K562 (cell line): ENCODE data around the gene MPHOSPH9. TPM values are rescaled to one million over a fixed set of nuclear protein-coding genes. Genes with fewer than 3 reads are reported as not detected.

Experiments
- ATAC-seq: fragments of 200-7000 bp; cut with Tn5 transposase; 3 replicates; pipeline ENCODE4 v1.9.1; 2020; ENCODE audit warnings: moderate library complexity
- BruUV-seq: library from RNA; stranded (reverse); fragments of 400-500 nt; replicated peaks from 2 replicates; lab custom pipeline; 2021; lab: Mats Ljungman, UMichigan
- CTCF ChIA-PET: fragments of 300-600 bp; formaldehyde crosslinking; extraction: SDS; loops from one replicate; lab custom pipeline; 2021; ENCODE audit warnings: low intra/inter-chr PET ratio; lab: Yijun Ruan, JAX
- POLR2A ChIA-PET: fragments of 300-600, 350-650 bp; sonication (Branson Sonifier 250); formaldehyde crosslinking; extraction: SDS; loops from one replicate; lab custom pipeline; 2021; ENCODE audit warnings: antibody characterized with exemption, inconsistent platforms; lab: Yijun Ruan, JAX
- DNase-seq, 4 experiments: peaks; one replicate each; pipeline versions ENCODE4 v3.0.0 to v3.0.0-alpha.2; 2011 to 2018; ENCODE audit warnings: low spot score in 3 of 4, mixed read lengths in 3 of 4; ENCODE audit errors: extremely low read depth in 1 of 4
- FAIRE-seq: peaks from 2 replicates; lab custom pipeline; 2011; peaks lifted over from hg19 to GRCh38; lab: Jason Lieb, UNC
- H2AFZ ChIP-seq: 2 replicates; pipeline ENCODE4 v1.6.0; 2011; ENCODE audit warnings: low read depth, low read length, control low read depth, inconsistent platforms
- H3K27ac ChIP-seq: fragments of 200-600 bp; 3 replicates; pipeline ENCODE4 v1.8.0; 2011; ENCODE audit warnings: low read depth, mild to moderate bottlenecking, control low read depth, inconsistent platforms, low read length, moderate library complexity, mixed read lengths; ENCODE audit errors: extremely low read depth
- H3K27me3 ChIP-seq, 2 experiments: fragments of 300-600 bp in 1 of 2; 2 replicates in 1 of 2; 3 replicates in 1 of 2; pipeline versions ENCODE4 v1.6.0 to v1.8.0; 2011; ENCODE audit warnings: inconsistent platforms in 2 of 2, low read length in 2 of 2, mild to moderate bottlenecking in 1 of 2, mixed read lengths in 1 of 2, moderate library complexity in 1 of 2; ENCODE audit not compliant: control insufficient read depth in 2 of 2, insufficient read depth in 2 of 2
- H3K36me3 ChIP-seq: fragments of 300-600 bp; 3 replicates; pipeline ENCODE4 v1.8.0; 2011; ENCODE audit warnings: mild to moderate bottlenecking, low read length, inconsistent platforms; ENCODE audit not compliant: control insufficient read depth, insufficient read depth
- H3K4me1 ChIP-seq, 2 experiments: fragments of 200-600 bp in 1 of 2; replicated peaks in 1 of 2; 2 replicates in 1 of 2; 3 replicates in 1 of 2; pipeline versions ENCODE4 v1.5.1 to v1.8.0; 2011; ENCODE audit warnings: inconsistent platforms in 2 of 2, low read length in 2 of 2, mild to moderate bottlenecking in 1 of 2, mixed read lengths in 1 of 2, moderate library complexity in 1 of 2; ENCODE audit not compliant: control insufficient read depth in 2 of 2, insufficient read depth in 2 of 2
- H3K4me2 ChIP-seq: 2 replicates; pipeline ENCODE4 v1.6.1; 2011; ENCODE audit warnings: low read length, control low read depth, inconsistent platforms, mixed read lengths; ENCODE audit not compliant: insufficient read depth
- H3K4me3 ChIP-seq: fragments of 200-600 bp; sonication (generic), shearing (Covaris generic); 2 replicates; pipeline ENCODE4 v1.5.1; 2016; ENCODE audit warnings: control low read depth, inconsistent platforms
- H3K79me2 ChIP-seq: fragments of 200-600 bp; 3 replicates; pipeline ENCODE4 v1.8.0; 2011; ENCODE audit warnings: low read length, inconsistent platforms; ENCODE audit not compliant: control insufficient read depth, insufficient read depth
- H3K9ac ChIP-seq, 2 experiments: 2 replicates each; pipeline versions ENCODE4 v1.6.0 to v1.6.1; 2011; ENCODE audit warnings: low read depth in 2 of 2, low read length in 2 of 2, control low read depth in 1 of 2, inconsistent platforms in 1 of 2, mild to moderate bottlenecking in 1 of 2, mixed read lengths in 1 of 2; ENCODE audit not compliant: insufficient read depth in 1 of 2
- H3K9me1 ChIP-seq: one replicate; pipeline ENCODE4 v1.6.0; 2011; ENCODE audit warnings: inconsistent platforms, mild to moderate bottlenecking, low read length, moderate library complexity; ENCODE audit not compliant: control insufficient read depth, insufficient read depth
- H3K9me3 ChIP-seq: replicated peaks from 2 replicates; pipeline ENCODE4 v1.5.1; 2011; ENCODE audit warnings: low read depth, low read length, inconsistent platforms; ENCODE audit not compliant: control insufficient read depth, insufficient read depth
- H4K20me1 ChIP-seq: replicated peaks from 2 replicates; pipeline ENCODE4 v1.6.1; 2011; ENCODE audit warnings: low read length, inconsistent platforms, mixed read lengths; ENCODE audit not compliant: control insufficient read depth, insufficient read depth
- CREBBP ChIP-seq: IDR thresholded peaks from one replicate; pipeline ENCODE4 v1.6.1; 2012; ENCODE audit warnings: low read depth, mild to moderate bottlenecking, control low read depth, inconsistent platforms, low read length
- HDAC3 ChIP-seq: fragments of 450-650 bp; IDR thresholded peaks from 2 replicates; pipeline ENCODE4 v1.6.1; 2018; ENCODE audit warnings: borderline replicate concordance, mild to moderate bottlenecking, moderate library complexity; ENCODE audit not compliant: partially characterized antibody
- LEF1 ChIP-seq: fragments of 450-650 bp; IDR thresholded peaks from 2 replicates; pipeline ENCODE4 v1.6.1; 2016; ENCODE audit warnings: mild to moderate bottlenecking
- PURB ChIP-seq: sonication (generic); formaldehyde crosslinking; IDR thresholded peaks from 2 replicates; pipeline ENCODE4 v1.9.0; 2021; ENCODE audit warnings: low read depth, mild to moderate bottlenecking, missing genetic modification reagents
- TCFL5 ChIP-seq: fragments of 250-450 bp; sonication (Bioruptor Pico); conservative IDR thresholded peaks from 2 replicates; pipeline ENCODE4 v1.6.1; 2021; ENCODE audit warnings: mild to moderate bottlenecking, moderate library complexity, matching md5 sums
- WGBS: fragments of 100-300 bp; shearing (Covaris generic); methylation state at CpG from one replicate; pipeline ENCODE4 v1.1.6; 2016; ENCODE audit warnings: low coverage, mixed read lengths; ENCODE audit not compliant: insufficient coverage; ENCODE audit errors: missing lambda C conversion rate; 5-methylcytosine and 5-hydroxymethylcytosine counted together
- in situ Hi-C: fragments of 300-500 bp; cut with MboI; formaldehyde crosslinking; loops from 4 replicates; pipeline ENCODE4 v1.15.0; 2018; ENCODE audit warnings: inconsistent platforms, mixed read lengths
- intact Hi-C: fragments of 100-400 bp; cut with micrococcal nuclease; formaldehyde crosslinking; loops from 2 replicates; pipeline ENCODE4 v1.14.2; 2022
- polyA plus RNA-seq, 8 experiments: library from polyadenylated mRNA; depleted of rRNA in 4 of 8; stranded (reverse) in 5 of 8; unstranded in 3 of 8; fragments of >200 nt; fragmentation: Nextera tagmentation in 2 of 8; fragmentation: Illumina TruSeq in 1 of 8; extraction: Ambion mirVana in 2 of 8; extraction: Trizol in 1 of 8; gene quantifications; 2 replicates each; pipeline versions ENCODE4 v1.2.1 to v1.2.3, GENCODE V29; 2011 to 2014; ENCODE audit warnings: inconsistent platforms in 1 of 8, missing spikeins in 1 of 8
- total RNA-seq, 7 experiments: library from RNA; depleted of rRNA in 6 of 7; stranded (reverse); fragments of >200 nt in 6 of 7; fragmentation: Illumina TruSeq in 2 of 7; extraction: Trizol in 2 of 7; gene quantifications; 2 replicates each; pipeline versions ENCODE4 v1.2.1 to v1.2.3, GENCODE V29; 2011 to 2021; ENCODE audit warnings: low replicate concordance in 1 of 7
- TF ChIP-seq, protein P1 (sequence below), 2 experiments: fragments of 200-800 bp in 1 of 2; sonication (Bioruptor generic) in 1 of 2; sonication (generic) in 1 of 2; formaldehyde crosslinking in 1 of 2; IDR thresholded peaks in 1 of 2; conservative IDR thresholded peaks in 1 of 2; 2 replicates each; pipeline versions ENCODE4 v1.5.0 to v1.6.1; 2016 to 2020; ENCODE audit warnings: missing compliant biosample characterization in 1 of 2, missing genetic modification characterization in 1 of 2, missing genetic modification reagents in 1 of 2
- TF ChIP-seq, protein P2 (sequence below): fragments of 250-450 bp; sonication (Bioruptor Pico); IDR thresholded peaks from 2 replicates; pipeline ENCODE4 v1.8.0; 2022; ENCODE audit warnings: inconsistent platforms, mild to moderate bottlenecking, moderate library complexity, borderline replicate concordance

MPHOSPH9 gene
- total and polyA plus RNA-seq, 9 of the 15 experiments (the other 6 are each of a cell fraction or from before 2014, with no cell fraction given): 14.2 to 103 (median 54.5) TPM

GRCh38 chr12:123164222-123164621 lies 68.7 kb downstream of the MPHOSPH9 start:
- in situ Hi-C loops: no loop called here
- intact Hi-C loops: no loop called here
- H3K4me2 ChIP-seq: no peak overlapping the region
- DNase-seq (no peak), FAIRE-seq (no peak), ATAC-seq (no peak)
- no peaks in the 10 kb centered on the region for H4K20me1 ChIP-seq
- H3K27ac ChIP-seq: no peak overlapping the region
- H2AFZ ChIP-seq: no peak overlapping the region
- H3K4me1 ChIP-seq: no peaks in the 10 kb centered on the region
- 79% methylated on average over 3 of the region's 3 CpGs for WGBS
- H3K27me3 ChIP-seq: no peaks in the 10 kb centered on the region
- peaks cover 84% of the 10 kb centered on the region for H3K36me3 ChIP-seq
- H3K9ac ChIP-seq: no peak overlapping the region
- no peaks in the 10 kb centered on the region for H3K79me2 ChIP-seq
- H3K9me3 ChIP-seq: no peaks in the 10 kb centered on the region
- no peaks in the 10 kb centered on the region for H3K9me1 ChIP-seq
- ChIA-PET POLR2A (no interaction called here), CTCF (no interaction called here)
- TF ChIP-seq, protein P1, sequence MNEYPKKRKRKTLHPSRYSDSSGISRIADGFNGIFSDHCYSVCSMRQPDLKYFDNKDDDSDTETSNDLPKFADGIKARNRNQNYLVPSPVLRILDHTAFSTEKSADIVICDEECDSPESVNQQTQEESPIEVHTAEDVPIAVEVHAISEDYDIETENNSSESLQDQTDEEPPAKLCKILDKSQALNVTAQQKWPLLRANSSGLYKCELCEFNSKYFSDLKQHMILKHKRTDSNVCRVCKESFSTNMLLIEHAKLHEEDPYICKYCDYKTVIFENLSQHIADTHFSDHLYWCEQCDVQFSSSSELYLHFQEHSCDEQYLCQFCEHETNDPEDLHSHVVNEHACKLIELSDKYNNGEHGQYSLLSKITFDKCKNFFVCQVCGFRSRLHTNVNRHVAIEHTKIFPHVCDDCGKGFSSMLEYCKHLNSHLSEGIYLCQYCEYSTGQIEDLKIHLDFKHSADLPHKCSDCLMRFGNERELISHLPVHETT (CRISPR knock-in tag; conservative IDR thresholded peaks at IDR 0.05 in 1 of 2, IDR thresholded peaks at IDR 0.05 in 1 of 2): no peak
- TF ChIP-seq TCFL5 (CRISPR knock-in tag) (no peak), CREBBP (no peak), HDAC3 (no peak), PURB (CRISPR knock-in tag) (no peak), LEF1 (no peak)
- TF ChIP-seq, protein P2, sequence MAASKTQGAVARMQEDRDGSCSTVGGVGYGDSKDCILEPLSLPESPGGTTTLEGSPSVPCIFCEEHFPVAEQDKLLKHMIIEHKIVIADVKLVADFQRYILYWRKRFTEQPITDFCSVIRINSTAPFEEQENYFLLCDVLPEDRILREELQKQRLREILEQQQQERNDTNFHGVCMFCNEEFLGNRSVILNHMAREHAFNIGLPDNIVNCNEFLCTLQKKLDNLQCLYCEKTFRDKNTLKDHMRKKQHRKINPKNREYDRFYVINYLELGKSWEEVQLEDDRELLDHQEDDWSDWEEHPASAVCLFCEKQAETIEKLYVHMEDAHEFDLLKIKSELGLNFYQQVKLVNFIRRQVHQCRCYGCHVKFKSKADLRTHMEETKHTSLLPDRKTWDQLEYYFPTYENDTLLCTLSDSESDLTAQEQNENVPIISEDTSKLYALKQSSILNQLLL (CRISPR knock-in tag): no peak
- no TSS peak for BruUV-seq
- no peak overlapping the region for H3K4me3 ChIP-seq
